Mesothelial cell of epicardium (in vitro differentiated cells): ENCODE results near the gene FYN. TPM values are rescaled to one million over a fixed set of nuclear protein-coding genes. Genes with fewer than 3 reads are reported as not detected.

Experiments
- DNase-seq, 2 experiments: peaks; one replicate each; pipeline ENCODE4 v3.0.0; 2021; ENCODE audit warnings: low spot score in 2 of 2; ENCODE audit not compliant: unreplicated experiment in 2 of 2
- H3K27ac Mint-ChIP-seq: 2 replicates; pipeline ENCODE4 v1.8.0; 2021; ENCODE audit warnings: mixed read lengths
- H3K27me3 Mint-ChIP-seq: 2 replicates; pipeline ENCODE4 v1.8.0; 2021; ENCODE audit warnings: low read depth, mixed read lengths
- H3K36me3 Mint-ChIP-seq: 2 replicates; pipeline ENCODE4 v1.8.0; 2021; ENCODE audit warnings: mixed read lengths
- H3K4me1 Mint-ChIP-seq: 2 replicates; pipeline ENCODE4 v1.8.0; 2021; ENCODE audit warnings: mixed read lengths
- H3K4me3 Mint-ChIP-seq: 2 replicates; pipeline ENCODE4 v1.8.0; 2021; ENCODE audit warnings: mild to moderate bottlenecking, moderate library complexity, mixed read lengths
- H3K9me3 Mint-ChIP-seq: 2 replicates; pipeline ENCODE4 v1.8.0; 2021; ENCODE audit warnings: mixed read lengths
- total RNA-seq: library from RNA; stranded (reverse); gene quantifications from 3 replicates; pipeline ENCODE4 v1.2.1, GENCODE V29; 2021
- TF ChIP-seq, protein P1 (sequence below): fragments of 200-600 bp; sonication (generic); IDR thresholded peaks from one replicate; pipeline ENCODE4 v1.5.0; 2021; ENCODE audit warnings: antibody characterized with exemption; ENCODE audit not compliant: unreplicated experiment

The FYN gene
- total RNA-seq, 1 donor from 2014 or later: 115 TPM

DNA sequence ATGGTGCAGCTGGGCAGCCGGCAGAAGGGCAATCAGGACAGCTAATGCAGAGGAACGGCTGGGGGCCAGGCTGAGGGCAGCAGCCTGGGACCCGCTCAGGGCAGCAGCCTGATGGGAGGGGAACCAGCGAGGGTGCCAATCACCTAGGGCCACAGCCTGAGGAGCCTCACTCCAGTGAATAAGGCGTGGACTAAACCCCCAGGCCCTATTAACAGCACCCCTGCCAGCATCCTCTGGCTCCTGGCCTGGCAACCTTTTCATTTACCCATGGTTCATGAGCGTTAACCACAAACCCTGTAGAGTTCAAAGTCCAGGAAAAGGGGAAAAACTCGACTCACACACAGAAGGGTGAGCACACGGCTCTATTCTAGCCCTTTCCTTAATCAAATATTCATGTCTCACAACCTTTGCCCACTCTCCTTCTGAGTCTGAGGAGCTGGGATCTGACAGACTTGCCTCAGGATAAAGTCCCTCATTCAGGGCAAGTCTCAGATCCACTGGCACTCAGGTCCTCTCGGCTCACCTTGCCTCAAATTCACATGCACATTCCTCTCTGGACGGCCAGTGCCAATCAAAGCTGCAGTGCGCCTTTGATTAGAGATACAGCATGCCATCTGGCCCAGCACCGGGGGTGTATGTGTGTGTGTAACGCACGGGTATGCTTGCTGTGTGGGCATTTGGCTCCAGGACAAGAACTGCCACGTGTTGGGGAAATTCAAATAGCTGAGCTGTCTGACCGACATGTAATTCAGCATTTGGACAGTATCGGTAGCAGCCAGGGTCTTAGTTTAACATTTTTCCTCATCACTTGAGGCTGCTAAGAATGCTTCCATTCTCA lies 180.7 kb downstream of the FYN start:
- Mint-ChIP-seq H3K4me3 (no peak overlapping the region), H3K36me3 (peaks cover 41% of the 10 kb centered on the region), H3K27me3 (no peaks in the 10 kb centered on the region), H3K4me1 (no peaks in the 10 kb centered on the region), H3K9me3 (no peaks in the 10 kb centered on the region), H3K27ac (no peak overlapping the region)
- TF ChIP-seq, protein P1, sequence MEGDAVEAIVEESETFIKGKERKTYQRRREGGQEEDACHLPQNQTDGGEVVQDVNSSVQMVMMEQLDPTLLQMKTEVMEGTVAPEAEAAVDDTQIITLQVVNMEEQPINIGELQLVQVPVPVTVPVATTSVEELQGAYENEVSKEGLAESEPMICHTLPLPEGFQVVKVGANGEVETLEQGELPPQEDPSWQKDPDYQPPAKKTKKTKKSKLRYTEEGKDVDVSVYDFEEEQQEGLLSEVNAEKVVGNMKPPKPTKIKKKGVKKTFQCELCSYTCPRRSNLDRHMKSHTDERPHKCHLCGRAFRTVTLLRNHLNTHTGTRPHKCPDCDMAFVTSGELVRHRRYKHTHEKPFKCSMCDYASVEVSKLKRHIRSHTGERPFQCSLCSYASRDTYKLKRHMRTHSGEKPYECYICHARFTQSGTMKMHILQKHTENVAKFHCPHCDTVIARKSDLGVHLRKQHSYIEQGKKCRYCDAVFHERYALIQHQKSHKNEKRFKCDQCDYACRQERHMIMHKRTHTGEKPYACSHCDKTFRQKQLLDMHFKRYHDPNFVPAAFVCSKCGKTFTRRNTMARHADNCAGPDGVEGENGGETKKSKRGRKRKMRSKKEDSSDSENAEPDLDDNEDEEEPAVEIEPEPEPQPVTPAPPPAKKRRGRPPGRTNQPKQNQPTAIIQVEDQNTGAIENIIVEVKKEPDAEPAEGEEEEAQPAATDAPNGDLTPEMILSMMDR: no peak
- no peak for DNase-seq

DNA sequence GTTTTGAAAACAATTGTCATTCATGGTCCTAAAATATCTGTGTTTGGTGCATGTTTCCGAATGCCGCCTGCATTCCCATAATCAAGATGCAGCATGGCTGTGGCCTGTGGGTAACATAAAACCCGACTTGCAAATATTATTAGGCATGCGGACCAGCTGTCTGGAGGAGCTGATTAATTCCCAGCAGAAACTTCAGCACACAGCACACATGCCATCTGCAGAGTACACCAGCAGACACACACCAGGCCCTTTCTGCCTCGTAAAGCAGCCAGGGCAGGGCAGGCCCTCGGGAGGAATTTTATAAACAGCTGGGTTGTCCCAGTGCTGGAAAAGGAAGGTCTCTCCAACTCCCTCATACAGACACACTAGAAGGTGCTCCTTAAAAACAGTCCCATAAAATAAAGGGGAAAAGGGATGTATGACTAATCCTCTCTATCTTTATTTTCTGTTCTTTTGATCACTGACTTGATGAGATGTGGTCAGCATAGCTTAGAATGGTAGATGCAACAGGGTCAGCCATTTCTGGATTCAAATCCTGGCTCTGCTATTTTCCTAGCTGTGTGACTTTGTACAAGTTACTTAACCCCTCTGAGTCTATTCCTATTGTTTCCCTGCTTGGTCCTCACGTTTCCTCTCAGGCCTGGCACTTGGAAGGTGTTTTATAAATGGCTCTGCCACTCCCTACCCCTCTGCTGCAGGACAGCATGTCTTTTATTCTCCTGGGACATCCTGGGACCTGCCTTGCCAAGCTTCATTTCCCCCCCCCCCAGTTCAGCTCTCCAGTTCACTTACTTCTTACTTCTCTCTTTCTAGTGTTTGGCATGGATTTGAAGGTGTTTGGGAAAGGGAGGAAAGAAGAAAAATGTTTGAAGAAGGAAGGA lies 181.7 kb downstream of the FYN start:
- Mint-ChIP-seq H3K27ac (no peak overlapping the region), H3K36me3 (peaks cover 41% of the 10 kb centered on the region), H3K4me3 (no peak overlapping the region), H3K4me1 (peaks cover 5% of the 10 kb centered on the region), H3K9me3 (no peaks in the 10 kb centered on the region), H3K27me3 (no peaks in the 10 kb centered on the region)
- TF ChIP-seq, protein P1: no peak
- no peak for DNase-seq

DNA sequence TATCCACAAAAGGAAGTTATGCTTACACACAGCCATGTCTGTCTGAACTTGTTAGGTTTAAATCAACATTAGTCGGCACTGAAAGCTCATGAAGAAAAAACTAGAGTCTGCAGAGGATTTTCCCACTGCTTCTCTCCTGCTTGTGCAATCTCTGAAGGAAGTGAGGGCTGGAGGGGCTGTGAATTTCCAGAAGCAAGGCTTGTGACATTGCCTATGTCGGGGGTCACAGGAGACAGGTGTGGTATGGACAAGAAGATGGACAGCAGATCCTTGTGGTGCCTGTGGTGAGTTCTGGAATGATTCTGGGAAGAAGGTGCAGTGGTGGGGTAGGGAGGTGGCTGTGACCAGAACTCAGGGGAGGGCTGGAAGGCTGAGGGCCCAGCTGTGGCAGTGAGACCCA lies 183.3 kb downstream of the FYN start:
- Mint-ChIP-seq H3K27me3 (no peaks in the 10 kb centered on the region), H3K4me3 (no peak overlapping the region), H3K36me3 (peaks cover 42% of the 10 kb centered on the region), H3K9me3 (no peaks in the 10 kb centered on the region), H3K4me1 (peaks cover 15% of the 10 kb centered on the region), H3K27ac (no peak overlapping the region)
- TF ChIP-seq, protein P1: no peak
- DNase-seq: no peak

DNA sequence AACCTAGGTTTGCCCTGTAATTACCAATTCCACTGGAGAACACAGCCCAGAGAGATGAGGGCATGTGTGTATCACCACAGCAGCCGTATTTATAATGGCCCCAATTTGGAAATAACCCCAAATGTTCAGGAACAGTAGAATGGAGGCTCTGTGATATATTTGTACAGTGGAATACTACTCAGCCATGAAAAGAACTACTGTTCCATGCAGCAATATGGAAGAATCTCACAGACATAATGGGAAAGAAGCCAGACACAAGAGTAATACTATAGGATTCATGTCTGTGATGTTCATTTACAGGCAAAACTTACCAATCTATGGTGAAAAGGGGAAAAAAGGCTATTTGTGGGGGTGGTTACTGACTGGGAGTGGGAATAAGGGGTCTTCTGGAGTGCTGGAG lies 183.8 kb downstream of the FYN start:
- Mint-ChIP-seq H3K9me3 (no peaks in the 10 kb centered on the region), H3K27me3 (no peaks in the 10 kb centered on the region), H3K36me3 (peaks cover 42% of the 10 kb centered on the region), H3K4me1 (peaks cover 15% of the 10 kb centered on the region), H3K4me3 (no peak overlapping the region), H3K27ac (no peak overlapping the region)
- DNase-seq: no peak
- TF ChIP-seq, protein P1: no peak

DNA sequence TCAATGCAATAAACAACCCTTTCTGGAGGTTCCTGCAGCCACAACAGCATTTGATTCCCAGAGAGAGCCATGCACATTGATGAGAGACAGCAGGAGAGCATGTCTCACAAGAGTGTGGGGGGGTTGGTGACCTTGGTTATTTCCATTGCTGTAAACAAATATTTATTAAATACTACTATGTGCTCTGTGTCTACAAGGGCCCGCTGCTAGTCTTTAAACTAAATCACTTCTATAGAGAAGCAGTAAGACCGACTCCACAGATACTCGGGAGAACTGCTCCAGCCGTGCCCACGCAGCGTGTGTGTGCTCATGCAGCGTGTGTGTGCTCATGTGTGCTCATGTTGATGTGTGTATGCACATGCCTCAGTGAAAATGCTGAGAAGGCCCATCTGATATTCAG lies 184.9 kb downstream of the FYN start:
- Mint-ChIP-seq H3K4me1 (peaks cover 15% of the 10 kb centered on the region), H3K4me3 (no peak overlapping the region), H3K9me3 (no peaks in the 10 kb centered on the region), H3K27me3 (no peaks in the 10 kb centered on the region), H3K27ac (no peak overlapping the region), H3K36me3 (peaks cover 40% of the 10 kb centered on the region)
- TF ChIP-seq, protein P1: no peak
- DNase-seq: no peak
